HepG2 (cell line): ENCODE measurements around the gene ANXA7. TPM values are rescaled to one million over a fixed set of nuclear protein-coding genes. Genes with fewer than 3 reads are reported as not detected.

Experiments
- ATAC-seq: fragments of 200-7000 bp; cut with Tn5 transposase; 3 replicates; pipeline ENCODE4 v1.9.1; 2020; ENCODE audit warnings: mild to moderate bottlenecking, moderate library complexity
- BruUV-seq: library from RNA; stranded (reverse); fragments of 400-500 nt; replicated peaks from 2 replicates; lab custom pipeline; 2021; lab: Mats Ljungman, UMichigan
- CTCF ChIA-PET: fragments of 300-600 bp; formaldehyde crosslinking; extraction: SDS; loops from one replicate; lab custom pipeline; 2021; ENCODE audit warnings: low total read pairs, inconsistent platforms, low intra/inter-chr PET ratio; lab: Yijun Ruan, JAX
- POLR2A ChIA-PET: fragments of 350-600 bp; sonication (Branson Sonifier 250); formaldehyde crosslinking; loops from one replicate; lab custom pipeline; 2020; ENCODE audit warnings: antibody characterized with exemption, inconsistent platforms; lab: Yijun Ruan, JAX
- DNase-seq: peaks from one replicate; pipeline ENCODE4 v3.0.0-alpha.2; 2015; ENCODE audit warnings: low spot score
- FAIRE-seq: peaks from 3 replicates; lab custom pipeline; 2011; peaks lifted over from hg19 to GRCh38; lab: Jason Lieb, UNC
- H2AFZ ChIP-seq: one replicate; pipeline ENCODE4 v1.6.1; 2011; ENCODE audit warnings: low read length, inconsistent platforms
- H3K27ac ChIP-seq: fragments of 300-600 bp; 3 replicates; pipeline ENCODE4 v1.8.0; 2011; ENCODE audit warnings: mixed run types, mild to moderate bottlenecking, mixed read lengths, low read length, inconsistent platforms; ENCODE audit not compliant: insufficient read depth; ENCODE audit errors: extremely low read length
- H3K27me3 ChIP-seq, 2 experiments: fragments of 200-600 bp in 1 of 2; 2 replicates in 1 of 2; 3 replicates in 1 of 2; pipeline versions ENCODE4 v1.6.0 to v1.8.0; 2011; ENCODE audit warnings: low read length in 2 of 2, mild to moderate bottlenecking in 2 of 2, moderate library complexity in 2 of 2, inconsistent platforms in 1 of 2; ENCODE audit not compliant: insufficient read depth in 2 of 2, control insufficient read depth in 1 of 2
- H3K36me3 ChIP-seq, 2 experiments: fragments of 200-600 bp in 1 of 2; replicated peaks in 1 of 2; 2 replicates in 1 of 2; 3 replicates in 1 of 2; pipeline versions ENCODE4 v1.5.1 to v1.8.0; 2011; ENCODE audit warnings: low read length in 2 of 2, inconsistent platforms in 1 of 2; ENCODE audit not compliant: insufficient read depth in 2 of 2, control insufficient read depth in 1 of 2
- H3K4me1 ChIP-seq: 2 replicates; pipeline ENCODE4 v1.5.1; 2012; ENCODE audit warnings: low read length, inconsistent platforms; ENCODE audit not compliant: insufficient read depth
- H3K4me2 ChIP-seq: 2 replicates; pipeline ENCODE4 v1.6.0; 2011; ENCODE audit warnings: low read depth, low read length, inconsistent platforms
- H3K4me3 ChIP-seq, 3 experiments: fragments of 200-600 bp in 1 of 3; sonication (generic), shearing (Covaris generic) in 1 of 3; replicated peaks in 1 of 3; 2 replicates each; pipeline ENCODE4 v1.5.1; 2011 to 2016; ENCODE audit warnings: low read length in 3 of 3, inconsistent platforms in 2 of 3, low read depth in 2 of 3, mild to moderate bottlenecking in 2 of 3, control low read depth in 1 of 3, mixed read lengths in 1 of 3; ENCODE audit not compliant: insufficient read depth in 1 of 3
- H3K79me2 ChIP-seq: one replicate; pipeline ENCODE4 v1.6.1; 2011; ENCODE audit warnings: low read length, inconsistent platforms; ENCODE audit not compliant: insufficient read depth
- H3K9ac ChIP-seq: 2 replicates; pipeline ENCODE4 v1.6.0; 2011; ENCODE audit warnings: mild to moderate bottlenecking, low read depth, low read length, inconsistent platforms; ENCODE audit not compliant: insufficient read depth
- H3K9me3 ChIP-seq: 2 replicates; pipeline ENCODE4 v1.5.1; 2012; ENCODE audit warnings: mild to moderate bottlenecking, low read length
- H4K20me1 ChIP-seq: 2 replicates; pipeline ENCODE4 v1.6.0; 2011; ENCODE audit warnings: inconsistent platforms, mild to moderate bottlenecking, low read length, moderate library complexity; ENCODE audit not compliant: insufficient read depth
- ISL2 ChIP-seq: sonication (generic); formaldehyde crosslinking; IDR thresholded peaks from 2 replicates; pipeline ENCODE4 v1.5.0; 2020; ENCODE audit warnings: missing genetic modification reagents
- KLF15 ChIP-seq: sonication (generic); formaldehyde crosslinking; IDR thresholded peaks from 2 replicates; pipeline ENCODE4 v1.8.1; 2023; ENCODE audit warnings: borderline replicate concordance, mild to moderate bottlenecking, inconsistent platforms, missing genetic modification reagents, mixed read lengths
- NR1H2 ChIP-seq: sonication (generic); formaldehyde crosslinking; IDR thresholded peaks from 2 replicates; pipeline ENCODE4 v1.8.1; 2022; ENCODE audit warnings: low read depth, missing genetic modification reagents, borderline replicate concordance
- POLR2AphosphoS5 ChIP-seq: IDR thresholded peaks from 2 replicates; pipeline ENCODE4 v1.6.1; 2012; ENCODE audit warnings: low read depth, low read length
- ZNF431 ChIP-seq: sonication (generic); formaldehyde crosslinking; IDR thresholded peaks from 2 replicates; pipeline ENCODE4 v1.9.0; 2022; ENCODE audit warnings: missing genetic modification reagents, low read depth, mild to moderate bottlenecking, borderline replicate concordance
- ZNF564 ChIP-seq: sonication (generic); formaldehyde crosslinking; IDR thresholded peaks from 2 replicates; pipeline ENCODE4 v1.8.1; 2023; ENCODE audit warnings: mild to moderate bottlenecking, missing genetic modification reagents
- ZNF687 ChIP-seq: sonication (generic); formaldehyde crosslinking; IDR thresholded peaks from 2 replicates; pipeline ENCODE4 v1.5.1; 2020; ENCODE audit warnings: mild to moderate bottlenecking, missing genetic modification reagents, moderate library complexity
- WGBS: methylation state at CpG from one replicate; pipeline ENCODE4 v1.1.6; 2017; ENCODE audit warnings: low lambda C conversion rate; 5-methylcytosine and 5-hydroxymethylcytosine counted together
- in situ Hi-C: cut with HindIII; loops from 2 replicates; pipeline ENCODE4 v1.10.0; 2017; ENCODE audit warnings: low pct_unique_long_range_greater_than_20kb; ENCODE audit not compliant: extremely low pct_ligation_motif_present
- intact Hi-C: fragments of 100-400 bp; cut with micrococcal nuclease; formaldehyde crosslinking; loops from one replicate; pipeline ENCODE4 v1.10.0; 2022; ENCODE audit not compliant: unreplicated experiment
- polyA plus RNA-seq, 8 experiments: library from polyadenylated mRNA; depleted of rRNA in 3 of 8; stranded (reverse) in 7 of 8; unstranded in 1 of 8; fragments of >200 nt; fragmentation: Illumina TruSeq in 4 of 8; extraction: Trizol in 4 of 8; gene quantifications; 2 replicates each; pipeline versions ENCODE4 v1.2.1 to v1.2.3, GENCODE V29; 2011 to 2016; ENCODE audit warnings: low read depth in 4 of 8, missing spikeins in 1 of 8, mixed read lengths in 1 of 8; ENCODE audit not compliant: insufficient read depth in 1 of 8
- total RNA-seq, 5 experiments: library from RNA; depleted of rRNA; stranded (reverse); fragments of >200 nt; fragmentation: Illumina TruSeq; extraction: Trizol; gene quantifications; 2 replicates each; pipeline ENCODE4 v1.2.3, GENCODE V29; 2016; ENCODE audit warnings: low read depth in 1 of 5
- TF ChIP-seq, protein P1 (sequence below): sonication (generic); formaldehyde crosslinking; IDR thresholded peaks from 2 replicates; pipeline ENCODE4 v1.4.0; 2020; ENCODE audit warnings: missing genetic modification reagents, borderline replicate concordance

ANXA7 gene
- total and polyA plus RNA-seq, 2 of the 13 experiments (the other 11 are each of a cell fraction or from before 2014, with no cell fraction given): 54.8 to 89.0 TPM

- H3K36me3 ChIP-seq: peaks cover 4 to 8% of the 10 kb centered on the region in 2 experiments; a peak in 3 of 5 replicates
- 88% methylated on average over 1 of the region's 1 CpG for WGBS
- H3K4me1 ChIP-seq: no peaks in the 10 kb centered on the region
- no peak for FAIRE-seq
- H3K27ac ChIP-seq: no peak overlapping the region
- DNase-seq: no peak
- H3K79me2 ChIP-seq: no peaks in the 10 kb centered on the region
- no peaks in the 10 kb centered on the region for H3K9me3 ChIP-seq
- H3K27me3 ChIP-seq: no peaks in the 10 kb centered on the region
- no peak overlapping the region for H3K4me2 ChIP-seq
- H3K9ac ChIP-seq: no peak overlapping the region
- ATAC-seq: no peak
- ChIA-PET POLR2A (no interaction called here), CTCF (no interaction called here)
- TF ChIP-seq ZNF431 (CRISPR knock-in tag): no peak
- no peak for TF ChIP-seq NR1H2 (CRISPR knock-in tag)
- TF ChIP-seq ISL2 (CRISPR knock-in tag): no peak
- TF ChIP-seq KLF15: no peak
- TF ChIP-seq ZNF564 (CRISPR knock-in tag): no peak
- no peak for TF ChIP-seq ZNF687 (CRISPR knock-in tag)
- no peak for TF ChIP-seq POLR2AphosphoS5
- TF ChIP-seq, protein P1, sequence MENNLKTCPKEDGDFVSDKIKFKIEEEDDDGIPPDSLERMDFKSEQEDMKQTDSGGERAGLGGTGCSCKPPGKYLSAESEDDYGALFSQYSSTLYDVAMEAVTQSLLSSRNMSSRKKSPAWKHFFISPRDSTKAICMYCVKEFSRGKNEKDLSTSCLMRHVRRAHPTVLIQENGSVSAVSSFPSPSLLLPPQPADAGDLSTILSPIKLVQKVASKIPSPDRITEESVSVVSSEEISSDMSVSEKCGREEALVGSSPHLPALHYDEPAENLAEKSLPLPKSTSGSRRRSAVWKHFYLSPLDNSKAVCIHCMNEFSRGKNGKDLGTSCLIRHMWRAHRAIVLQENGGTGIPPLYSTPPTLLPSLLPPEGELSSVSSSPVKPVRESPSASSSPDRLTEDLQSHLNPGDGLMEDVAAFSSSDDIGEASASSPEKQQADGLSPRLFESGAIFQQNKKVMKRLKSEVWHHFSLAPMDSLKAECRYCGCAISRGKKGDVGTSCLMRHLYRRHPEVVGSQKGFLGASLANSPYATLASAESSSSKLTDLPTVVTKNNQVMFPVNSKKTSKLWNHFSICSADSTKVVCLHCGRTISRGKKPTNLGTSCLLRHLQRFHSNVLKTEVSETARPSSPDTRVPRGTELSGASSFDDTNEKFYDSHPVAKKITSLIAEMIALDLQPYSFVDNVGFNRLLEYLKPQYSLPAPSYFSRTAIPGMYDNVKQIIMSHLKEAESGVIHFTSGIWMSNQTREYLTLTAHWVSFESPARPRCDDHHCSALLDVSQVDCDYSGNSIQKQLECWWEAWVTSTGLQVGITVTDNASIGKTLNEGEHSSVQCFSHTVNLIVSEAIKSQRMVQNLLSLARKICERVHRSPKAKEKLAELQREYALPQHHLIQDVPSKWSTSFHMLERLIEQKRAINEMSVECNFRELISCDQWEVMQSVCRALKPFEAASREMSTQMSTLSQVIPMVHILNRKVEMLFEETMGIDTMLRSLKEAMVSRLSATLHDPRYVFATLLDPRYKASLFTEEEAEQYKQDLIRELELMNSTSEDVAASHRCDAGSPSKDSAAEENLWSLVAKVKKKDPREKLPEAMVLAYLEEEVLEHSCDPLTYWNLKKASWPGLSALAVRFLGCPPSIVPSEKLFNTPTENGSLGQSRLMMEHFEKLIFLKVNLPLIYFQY: no peak
- H2AFZ ChIP-seq: no peak overlapping the region
- BruUV-seq: no TSS peak
- H3K4me3 ChIP-seq: no peak overlapping the region
- intact Hi-C loops: no loop called here
- in situ Hi-C loops: no loop called here
- no peaks in the 10 kb centered on the region for H4K20me1 ChIP-seq
Observed at GRCh38 chr10:73448384-73448783, 34.5 kb upstream of the ANXA7 start.
